ENCODE data around the gene EPB42. TPM values are rescaled to one million over a fixed set of nuclear protein-coding genes. Genes with fewer than 3 reads are reported as not detected.

Gene EPB42
- total RNA-seq, 1 experiment from 2014 or later: 0.10 TPM

DNA sequence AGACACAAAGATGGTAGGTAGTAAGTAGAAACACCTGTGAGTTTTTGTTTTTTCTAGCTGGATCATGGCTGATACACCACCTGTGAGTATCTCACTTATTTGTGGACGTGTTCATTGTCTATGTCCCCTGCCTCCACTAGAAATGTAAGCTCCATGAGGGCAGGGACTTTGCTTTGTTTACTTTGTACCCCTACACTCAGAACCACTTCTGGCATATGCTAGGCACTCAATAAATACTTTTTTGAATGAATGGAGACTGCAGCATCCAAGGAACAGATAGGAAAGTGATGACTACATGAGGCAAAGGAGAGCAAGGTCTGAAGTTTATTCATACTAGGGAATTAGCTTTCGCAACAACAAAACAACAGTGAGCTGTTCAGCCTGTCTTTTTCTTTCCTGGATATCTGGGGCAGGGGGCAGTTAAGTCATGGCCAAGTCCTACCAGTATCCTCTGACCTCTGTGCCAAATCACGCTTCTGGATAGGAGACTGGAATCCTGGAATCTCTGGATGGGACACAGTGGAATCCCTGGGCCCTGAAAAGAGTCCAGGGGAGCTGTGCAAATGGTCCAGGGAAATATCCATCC lies 11.6 kb upstream of the EPB42 start:
- Histone ChIP-seq H3K4me1 (ENCODE audit: control insufficient read depth, insufficient read depth, low read length) (no peaks in the 10 kb centered on the region), H3K4me3 (ENCODE audit: low read depth in 2 of 2, low read length in 2 of 2) (no peak overlapping the region), H3K36me3 (ENCODE audit: control insufficient read depth, insufficient read depth, low read length) (no peaks in the 10 kb centered on the region), H3K9me3 (ENCODE audit: control insufficient read depth, insufficient read depth, low read depth, low read length) (no peaks in the 10 kb centered on the region), H3K27ac (ENCODE audit: low read length) (no peak overlapping the region), H3K27me3 (ENCODE audit: control insufficient read depth, insufficient read depth, low read length) (peaks cover 4% of the 10 kb centered on the region; the same call in 1 of the 2 replicates)
- BruUV-seq (replicated peaks): no TSS peak
- DNase-seq (ENCODE audit: low read depth, low spot score) (no peak), ATAC-seq (no peak)
- intact Hi-C loops (cut with micrococcal nuclease; ENCODE audit: unreplicated experiment) (no loop called here), in situ Hi-C loops (cut with HindIII; ENCODE audit: low pct_unique_long_range_greater_than_20kb, low sequenced_read_pairs) (no loop called here)
- POLR2A ChIA-PET: no interaction called here
- CTCF ChIA-PET: interaction anchor here (1.3 kb wide), 1 partner anchor 13 kb away, joined by 4 read pairs; no protein-coding TSS in a partner anchor
- TF ChIP-seq SIN3A (IDR thresholded peaks at IDR 0.05; ENCODE audit: borderline replicate concordance, insufficient read depth, low read depth, low read length): no peak
- TF ChIP-seq, protein P1, sequence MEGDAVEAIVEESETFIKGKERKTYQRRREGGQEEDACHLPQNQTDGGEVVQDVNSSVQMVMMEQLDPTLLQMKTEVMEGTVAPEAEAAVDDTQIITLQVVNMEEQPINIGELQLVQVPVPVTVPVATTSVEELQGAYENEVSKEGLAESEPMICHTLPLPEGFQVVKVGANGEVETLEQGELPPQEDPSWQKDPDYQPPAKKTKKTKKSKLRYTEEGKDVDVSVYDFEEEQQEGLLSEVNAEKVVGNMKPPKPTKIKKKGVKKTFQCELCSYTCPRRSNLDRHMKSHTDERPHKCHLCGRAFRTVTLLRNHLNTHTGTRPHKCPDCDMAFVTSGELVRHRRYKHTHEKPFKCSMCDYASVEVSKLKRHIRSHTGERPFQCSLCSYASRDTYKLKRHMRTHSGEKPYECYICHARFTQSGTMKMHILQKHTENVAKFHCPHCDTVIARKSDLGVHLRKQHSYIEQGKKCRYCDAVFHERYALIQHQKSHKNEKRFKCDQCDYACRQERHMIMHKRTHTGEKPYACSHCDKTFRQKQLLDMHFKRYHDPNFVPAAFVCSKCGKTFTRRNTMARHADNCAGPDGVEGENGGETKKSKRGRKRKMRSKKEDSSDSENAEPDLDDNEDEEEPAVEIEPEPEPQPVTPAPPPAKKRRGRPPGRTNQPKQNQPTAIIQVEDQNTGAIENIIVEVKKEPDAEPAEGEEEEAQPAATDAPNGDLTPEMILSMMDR (IDR thresholded peaks at IDR 0.05): no peak
- TF ChIP-seq, protein P2, sequence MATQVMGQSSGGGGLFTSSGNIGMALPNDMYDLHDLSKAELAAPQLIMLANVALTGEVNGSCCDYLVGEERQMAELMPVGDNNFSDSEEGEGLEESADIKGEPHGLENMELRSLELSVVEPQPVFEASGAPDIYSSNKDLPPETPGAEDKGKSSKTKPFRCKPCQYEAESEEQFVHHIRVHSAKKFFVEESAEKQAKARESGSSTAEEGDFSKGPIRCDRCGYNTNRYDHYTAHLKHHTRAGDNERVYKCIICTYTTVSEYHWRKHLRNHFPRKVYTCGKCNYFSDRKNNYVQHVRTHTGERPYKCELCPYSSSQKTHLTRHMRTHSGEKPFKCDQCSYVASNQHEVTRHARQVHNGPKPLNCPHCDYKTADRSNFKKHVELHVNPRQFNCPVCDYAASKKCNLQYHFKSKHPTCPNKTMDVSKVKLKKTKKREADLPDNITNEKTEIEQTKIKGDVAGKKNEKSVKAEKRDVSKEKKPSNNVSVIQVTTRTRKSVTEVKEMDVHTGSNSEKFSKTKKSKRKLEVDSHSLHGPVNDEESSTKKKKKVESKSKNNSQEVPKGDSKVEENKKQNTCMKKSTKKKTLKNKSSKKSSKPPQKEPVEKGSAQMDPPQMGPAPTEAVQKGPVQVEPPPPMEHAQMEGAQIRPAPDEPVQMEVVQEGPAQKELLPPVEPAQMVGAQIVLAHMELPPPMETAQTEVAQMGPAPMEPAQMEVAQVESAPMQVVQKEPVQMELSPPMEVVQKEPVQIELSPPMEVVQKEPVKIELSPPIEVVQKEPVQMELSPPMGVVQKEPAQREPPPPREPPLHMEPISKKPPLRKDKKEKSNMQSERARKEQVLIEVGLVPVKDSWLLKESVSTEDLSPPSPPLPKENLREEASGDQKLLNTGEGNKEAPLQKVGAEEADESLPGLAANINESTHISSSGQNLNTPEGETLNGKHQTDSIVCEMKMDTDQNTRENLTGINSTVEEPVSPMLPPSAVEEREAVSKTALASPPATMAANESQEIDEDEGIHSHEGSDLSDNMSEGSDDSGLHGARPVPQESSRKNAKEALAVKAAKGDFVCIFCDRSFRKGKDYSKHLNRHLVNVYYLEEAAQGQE (IDR thresholded peaks at IDR 0.05; ENCODE audit: insufficient read depth in 1 of 2, low read depth in 2 of 2, low read length in 1 of 2): no peak
- TF ChIP-seq POLR2AphosphoS5 (IDR thresholded peaks at IDR 0.05; ENCODE audit: low read depth, low read length): no peak
- TF ChIP-seq TCF7L2 (IDR thresholded peaks at IDR 0.05; ENCODE audit: low read depth, low read length): no peak

DNA sequence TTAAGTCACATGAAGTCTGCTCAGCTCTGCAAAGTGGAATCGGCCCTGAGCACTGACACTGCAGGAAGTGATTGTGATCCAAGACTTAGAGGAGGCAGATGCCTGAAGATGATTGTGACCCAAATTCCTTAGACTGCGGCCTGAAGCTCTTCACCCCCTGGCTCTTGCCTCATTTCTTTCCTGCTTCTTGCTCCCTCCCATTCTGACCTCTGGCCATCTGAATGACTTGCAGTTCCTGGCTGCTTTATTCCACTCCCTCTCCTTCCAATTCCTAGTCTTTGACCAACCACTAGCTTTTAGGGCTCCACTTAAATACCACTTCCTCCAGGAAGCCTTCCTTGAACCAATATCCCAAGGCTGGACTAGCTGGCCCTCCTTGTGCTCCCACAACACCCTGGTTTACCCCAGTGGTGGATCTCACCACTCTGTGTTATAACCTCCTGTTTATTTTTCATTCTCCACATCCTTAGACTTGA lies 9.9 kb upstream of the EPB42 start:
- no peak for TF ChIP-seq TCF7L2 (IDR thresholded peaks at IDR 0.05; ENCODE audit: low read depth, low read length)
- TF ChIP-seq, protein P2 (IDR thresholded peaks at IDR 0.05; ENCODE audit: insufficient read depth in 1 of 2, low read depth in 2 of 2, low read length in 1 of 2): no peak
- no peak for TF ChIP-seq SIN3A (IDR thresholded peaks at IDR 0.05; ENCODE audit: borderline replicate concordance, insufficient read depth, low read depth, low read length)
- TF ChIP-seq, protein P1 (IDR thresholded peaks at IDR 0.05): no peak
- no peak for TF ChIP-seq POLR2AphosphoS5 (IDR thresholded peaks at IDR 0.05; ENCODE audit: low read depth, low read length)
- CTCF ChIA-PET: interaction anchor here (1.3 kb wide), 1 partner anchor 12 kb away, joined by 4 read pairs; no protein-coding TSS in a partner anchor
- Histone ChIP-seq H3K4me3 (ENCODE audit: low read depth in 2 of 2, low read length in 2 of 2) (no peak overlapping the region), H3K27ac (ENCODE audit: low read length) (no peak overlapping the region), H3K4me1 (ENCODE audit: control insufficient read depth, insufficient read depth, low read length) (no peaks in the 10 kb centered on the region), H3K9me3 (ENCODE audit: control insufficient read depth, insufficient read depth, low read depth, low read length) (no peaks in the 10 kb centered on the region), H3K27me3 (ENCODE audit: control insufficient read depth, insufficient read depth, low read length) (peaks cover 4% of the 10 kb centered on the region; the same call in 1 of the 2 replicates), H3K36me3 (ENCODE audit: control insufficient read depth, insufficient read depth, low read length) (no peaks in the 10 kb centered on the region)
- BruUV-seq (replicated peaks): no TSS peak
- POLR2A ChIA-PET: no interaction called here
- in situ Hi-C loops (cut with HindIII; ENCODE audit: low pct_unique_long_range_greater_than_20kb, low sequenced_read_pairs) (no loop called here), intact Hi-C loops (cut with micrococcal nuclease; ENCODE audit: unreplicated experiment) (no loop called here)
- ATAC-seq (no peak), DNase-seq (ENCODE audit: low read depth, low spot score) (no peak)
